NT2/D1 (cell line): ENCODE data around the gene DSCAM.

ENCODE experiments used
- SUZ12 ChIP-seq: IDR thresholded peaks from 2 replicates; pipeline ENCODE4 v1.6.1; 2011; ENCODE audit not compliant: insufficient read length, insufficient read depth; ENCODE audit errors: extremely low read depth
- YY1 ChIP-seq: IDR thresholded peaks from 2 replicates; pipeline ENCODE4 v1.6.1; 2011; ENCODE audit not compliant: insufficient read length, insufficient read depth
- ZNF274 ChIP-seq: IDR thresholded peaks from 2 replicates; pipeline ENCODE4 v1.6.1; 2011; ENCODE audit warnings: mild to moderate bottlenecking, low read depth, low read length

- TF ChIP-seq YY1 (no peak), SUZ12 (no peak), ZNF274 (no peak)
Measured at GRCh38 chr21:40465382-40465781, 381.6 kb downstream of the DSCAM start.
